NCI-H1105 (cell line): ENCODE data around the gene PRRG3.

Source experiments
- DNase-seq: peaks from one replicate; lab custom pipeline; 2025; lab: John Stamatoyannopoulos, UW

The PRRG3 gene

GRCh38 chrX:151743651-151744470 lies 48.6 kb downstream of the PRRG3 start:
- no peak for DNase-seq

- DNase-seq = no peak
These were observed 50.4 kb downstream of the PRRG3 start for GRCh38 chrX:151745651-151746050.

GRCh38 chrX:151746502-151746901 lies 51.2 kb downstream of the PRRG3 start:
- no peak for DNase-seq

GRCh38 chrX:151750511-151750910 lies 55.3 kb downstream of the PRRG3 start:
- no peak for DNase-seq

- no peak for DNase-seq
These were observed 57.6 kb downstream of the PRRG3 start for GRCh38 chrX:151752847-151753246.

GRCh38 chrX:151753313-151754046 lies 58.2 kb downstream of the PRRG3 start:
- DNase-seq = peak; percentile 66

GRCh38 chrX:151754047-151754429 lies 58.8 kb downstream of the PRRG3 start:
- DNase-seq = peak; percentile 76

GRCh38 chrX:151754641-151755215 lies 59.5 kb downstream of the PRRG3 start:
- no peak for DNase-seq
